Measurements from ENCODE around the gene RALB. TPM values are rescaled to one million over a fixed set of nuclear protein-coding genes. Genes with fewer than 3 reads are reported as not detected.

Gene RALB
- total and polyA plus RNA-seq, 2 donors (not counting 1 experiment from before 2014, with no cell fraction given): 58.3 to 73.9 TPM

- Histone ChIP-seq H3K4me2 (ENCODE audit: extremely low read depth, insufficient read depth, low read length) (no peak overlapping the region), H3K79me2 (ENCODE audit: control insufficient read depth, insufficient read depth, low read length) (peaks cover 65% of the 10 kb centered on the region), H2AFZ (ENCODE audit: low read length) (no peak overlapping the region), H3K4me3 (replicated peaks in 1 of 4; ENCODE audit: control extremely low read depth in 1 of 4, insufficient read depth in 1 of 4, low read depth in 3 of 4, low read length in 4 of 4) (no peak overlapping the region), H3K9me3 (ENCODE audit: control insufficient read depth, insufficient read depth, low read depth, low read length) (no peaks in the 10 kb centered on the region), H4K20me1 (ENCODE audit: control insufficient read depth, extremely low read depth, insufficient read depth, low read length) (no peaks in the 10 kb centered on the region), H3K36me3 (ENCODE audit: control insufficient read depth, insufficient read depth, low read length) (no peaks in the 10 kb centered on the region), H3K27ac (ENCODE audit: insufficient read depth, low read length) (no peak overlapping the region), H3K4me1 (ENCODE audit: control insufficient read depth, extremely low read depth, insufficient read depth, low read length) (peaks cover 2% of the 10 kb centered on the region), H3K9ac (ENCODE audit: insufficient read depth, low read length) (no peak overlapping the region), H3K27me3 (ENCODE audit: control insufficient read depth, insufficient read depth, low read length) (no peaks in the 10 kb centered on the region)
- TF ChIP-seq CTCF (conservative IDR thresholded peaks at IDR 0.05 in 1 of 2, IDR thresholded peaks at IDR 0.05 in 1 of 2; ENCODE audit: low read depth in 1 of 2, low read length in 2 of 2) (no peak), EZH2 (IDR thresholded peaks at IDR 0.05; ENCODE audit: low read length, missing control alignments) (no peak)
- DNase-seq (ENCODE audit: low read depth in 2 of 2): no peak
Measured at GRCh38 chr2:120265006-120265405, 12.4 kb downstream of the RALB start.

GRCh38 chr2:120267348-120267747 is 14.7 kb downstream of the RALB start:
- Histone ChIP-seq H4K20me1 (ENCODE audit: control insufficient read depth, extremely low read depth, insufficient read depth, low read length) (no peaks in the 10 kb centered on the region), H3K9ac (ENCODE audit: insufficient read depth, low read length) (no peak overlapping the region), H3K36me3 (ENCODE audit: control insufficient read depth, insufficient read depth, low read length) (no peaks in the 10 kb centered on the region), H3K27me3 (ENCODE audit: control insufficient read depth, insufficient read depth, low read length) (no peaks in the 10 kb centered on the region), H3K9me3 (ENCODE audit: control insufficient read depth, insufficient read depth, low read depth, low read length) (no peaks in the 10 kb centered on the region), H2AFZ (ENCODE audit: low read length) (no peak overlapping the region), H3K4me1 (ENCODE audit: control insufficient read depth, extremely low read depth, insufficient read depth, low read length) (peaks cover 2% of the 10 kb centered on the region), H3K4me2 (ENCODE audit: extremely low read depth, insufficient read depth, low read length) (no peak overlapping the region), H3K27ac (ENCODE audit: insufficient read depth, low read length) (no peak overlapping the region), H3K79me2 (ENCODE audit: control insufficient read depth, insufficient read depth, low read length) (peaks cover 62% of the 10 kb centered on the region), H3K4me3 (replicated peaks in 1 of 4; ENCODE audit: control extremely low read depth in 1 of 4, insufficient read depth in 1 of 4, low read depth in 3 of 4, low read length in 4 of 4) (no peak overlapping the region)
- TF ChIP-seq CTCF (conservative IDR thresholded peaks at IDR 0.05 in 1 of 2, IDR thresholded peaks at IDR 0.05 in 1 of 2; ENCODE audit: low read depth in 1 of 2, low read length in 2 of 2): no peak
- no peak for TF ChIP-seq EZH2 (IDR thresholded peaks at IDR 0.05; ENCODE audit: low read length, missing control alignments)
- DNase-seq (ENCODE audit: low read depth in 2 of 2): no peak

GRCh38 chr2:120269076-120269744 is 16.6 kb downstream of the RALB start:
- Histone ChIP-seq H2AFZ (ENCODE audit: low read length) (no peak overlapping the region), H3K27ac (ENCODE audit: insufficient read depth, low read length) (no peak overlapping the region), H3K27me3 (ENCODE audit: control insufficient read depth, insufficient read depth, low read length) (no peaks in the 10 kb centered on the region), H3K4me2 (ENCODE audit: extremely low read depth, insufficient read depth, low read length) (no peak overlapping the region), H3K79me2 (ENCODE audit: control insufficient read depth, insufficient read depth, low read length) (peaks cover 64% of the 10 kb centered on the region), H4K20me1 (ENCODE audit: control insufficient read depth, extremely low read depth, insufficient read depth, low read length) (no peaks in the 10 kb centered on the region), H3K36me3 (ENCODE audit: control insufficient read depth, insufficient read depth, low read length) (no peaks in the 10 kb centered on the region), H3K4me3 (replicated peaks in 1 of 4; ENCODE audit: control extremely low read depth in 1 of 4, insufficient read depth in 1 of 4, low read depth in 3 of 4, low read length in 4 of 4) (no peak overlapping the region), H3K9me3 (ENCODE audit: control insufficient read depth, insufficient read depth, low read depth, low read length) (no peaks in the 10 kb centered on the region), H3K9ac (ENCODE audit: insufficient read depth, low read length) (no peak overlapping the region), H3K4me1 (ENCODE audit: control insufficient read depth, extremely low read depth, insufficient read depth, low read length) (no peaks in the 10 kb centered on the region)
- DNase-seq (ENCODE audit: low read depth in 2 of 2): no peak
- no peak for TF ChIP-seq EZH2 (IDR thresholded peaks at IDR 0.05; ENCODE audit: low read length, missing control alignments)
- TF ChIP-seq CTCF (conservative IDR thresholded peaks at IDR 0.05 in 1 of 2, IDR thresholded peaks at IDR 0.05 in 1 of 2; ENCODE audit: low read depth in 1 of 2, low read length in 2 of 2): no peak
